Vagina (tissue), 2 donors: ENCODE measurements around the gene SLC38A2. TPM values are rescaled to one million over a fixed set of nuclear protein-coding genes. Genes with fewer than 3 reads are reported as not detected.
A peak's percentile ranks its signal among the peaks of the same experiment; 100 is the strongest.
"Not testable (repeated sequence)": the region's sequence is repeated elsewhere in the genome, so short reads cannot be mapped to it uniquely, and the experiment has no call there.

Experiments used
- DNase-seq, 2 donors: peaks; one replicate each; pipeline ENCODE4 v3.0.0-alpha.2; 2017; ENCODE audit errors: extremely low spot score in 2 of 2
- H3K27ac ChIP-seq: fragments of 200-600 bp; sonication (generic); one replicate; pipeline ENCODE4 v1.5.1; 2019
- H3K27me3 ChIP-seq: fragments of 200-600 bp; sonication (generic); one replicate; pipeline ENCODE4 v1.5.1; 2019
- H3K36me3 ChIP-seq, 2 donors: fragments of 200-600 bp; sonication (generic); one replicate each; pipeline ENCODE4 v1.5.1; 2017 to 2019
- H3K4me1 ChIP-seq: fragments of 200-600 bp; sonication (generic); one replicate; pipeline ENCODE4 v1.5.1; 2019
- H3K4me3 ChIP-seq, 2 donors: fragments of 200-600 bp; sonication (generic); 1 replicate in 1 of 2; 2 replicates in 1 of 2; pipeline ENCODE4 v1.5.1; 2016 to 2019
- H3K9me3 ChIP-seq: fragments of 200-600 bp; sonication (generic); one replicate; pipeline ENCODE4 v1.5.1; 2019
- POLR2A ChIP-seq, 2 donors: fragments of 450-650 bp; IDR thresholded peaks; one replicate each; pipeline ENCODE4 v1.6.1; 2017; ENCODE audit warnings: antibody characterized with exemption in 2 of 2, mild to moderate bottlenecking in 2 of 2, moderate library complexity in 2 of 2
- POLR2AphosphoS5 ChIP-seq, 2 donors: sonication (generic); formaldehyde crosslinking; IDR thresholded peaks; one replicate each; pipeline ENCODE4 v1.9.0; 2017; ENCODE audit warnings: antibody characterized with exemption in 2 of 2, mild to moderate bottlenecking in 2 of 2, low read depth in 1 of 2; ENCODE audit not compliant: insufficient read depth in 1 of 2
- intact Hi-C: fragments of 100-400 bp; cut with DNase I; formaldehyde crosslinking; loops from one replicate; pipeline ENCODE4 v1.15.1; 2023
- total RNA-seq: library from RNA; depleted of rRNA; stranded (reverse); fragments of >200 nt; gene quantifications from one replicate; pipeline ENCODE4 v1.2.3, GENCODE V29; 2016
- TF ChIP-seq, protein P1 (sequence below), 3 experiments: fragments of 450-650 bp in 2 of 3; fragments of 200-600 bp in 1 of 3; sonication (generic) in 1 of 3; IDR thresholded peaks; one replicate each; pipeline ENCODE4 v1.5.1; 2017 to 2019; ENCODE audit warnings: antibody characterized with exemption in 3 of 3, mild to moderate bottlenecking in 2 of 3, moderate library complexity in 2 of 3

Gene SLC38A2
- total RNA-seq, 1 donor from 2014 or later = 352 TPM

DNA sequence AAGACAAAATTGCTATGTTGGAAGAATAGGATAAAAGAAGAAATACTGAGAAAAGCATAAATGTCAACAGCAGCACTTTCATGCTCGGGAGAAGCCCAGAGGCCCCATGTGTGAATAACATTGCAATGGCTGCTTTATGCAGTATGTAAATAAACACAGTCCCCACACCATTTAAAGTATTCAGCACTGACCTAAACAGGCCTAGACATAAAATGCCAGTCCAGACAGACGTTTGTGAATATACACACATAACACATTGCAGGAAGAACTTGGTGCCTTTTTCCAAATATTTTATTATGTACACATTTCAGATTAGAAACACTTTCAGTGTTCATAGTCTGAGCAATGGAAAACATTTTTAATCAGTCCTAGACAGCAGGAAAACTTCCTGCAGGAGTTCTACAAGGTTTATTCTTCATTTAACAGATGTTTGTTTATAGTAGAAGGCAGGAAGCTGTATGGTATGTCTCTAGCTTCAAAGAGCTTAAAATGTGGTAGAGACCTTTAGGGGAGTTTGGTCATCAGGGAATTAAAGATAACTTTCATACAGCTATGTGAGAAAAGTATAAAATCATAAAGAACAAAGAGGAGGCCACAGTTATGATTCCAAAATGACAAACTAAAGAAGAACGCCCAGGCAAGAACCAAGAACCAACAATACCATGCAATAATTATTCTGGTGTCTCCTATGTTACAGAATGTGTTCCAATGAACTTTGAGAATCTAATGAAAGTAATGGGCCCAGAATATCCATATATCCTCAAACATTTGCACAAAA, 30.6 kb upstream of the SLC38A2 start:
- intact Hi-C loops = loop anchor here (5.0 kb wide), 1 partner anchor 679 kb away; no protein-coding TSS in a partner anchor
- no peak overlapping the region for H3K4me3 ChIP-seq
- peak overlapping the region; percentile 37 for H3K27ac ChIP-seq
- TF ChIP-seq POLR2AphosphoS5 (IDR thresholded peaks at IDR 0.05; ENCODE audit: insufficient read depth in 1 of 2, low read depth in 1 of 2) (no peak), POLR2A (IDR thresholded peaks at IDR 0.05) (no peak)
- TF ChIP-seq, protein P1, sequence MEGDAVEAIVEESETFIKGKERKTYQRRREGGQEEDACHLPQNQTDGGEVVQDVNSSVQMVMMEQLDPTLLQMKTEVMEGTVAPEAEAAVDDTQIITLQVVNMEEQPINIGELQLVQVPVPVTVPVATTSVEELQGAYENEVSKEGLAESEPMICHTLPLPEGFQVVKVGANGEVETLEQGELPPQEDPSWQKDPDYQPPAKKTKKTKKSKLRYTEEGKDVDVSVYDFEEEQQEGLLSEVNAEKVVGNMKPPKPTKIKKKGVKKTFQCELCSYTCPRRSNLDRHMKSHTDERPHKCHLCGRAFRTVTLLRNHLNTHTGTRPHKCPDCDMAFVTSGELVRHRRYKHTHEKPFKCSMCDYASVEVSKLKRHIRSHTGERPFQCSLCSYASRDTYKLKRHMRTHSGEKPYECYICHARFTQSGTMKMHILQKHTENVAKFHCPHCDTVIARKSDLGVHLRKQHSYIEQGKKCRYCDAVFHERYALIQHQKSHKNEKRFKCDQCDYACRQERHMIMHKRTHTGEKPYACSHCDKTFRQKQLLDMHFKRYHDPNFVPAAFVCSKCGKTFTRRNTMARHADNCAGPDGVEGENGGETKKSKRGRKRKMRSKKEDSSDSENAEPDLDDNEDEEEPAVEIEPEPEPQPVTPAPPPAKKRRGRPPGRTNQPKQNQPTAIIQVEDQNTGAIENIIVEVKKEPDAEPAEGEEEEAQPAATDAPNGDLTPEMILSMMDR (IDR thresholded peaks at IDR 0.05) = no peak
- no peaks in the 10 kb centered on the region for H3K27me3 ChIP-seq
- H3K36me3 ChIP-seq = no peaks in the 10 kb centered on the region
- no peak for DNase-seq
- H3K4me1 ChIP-seq = peaks cover 47% of the 10 kb centered on the region
- no peaks in the 10 kb centered on the region for H3K9me3 ChIP-seq

DNA sequence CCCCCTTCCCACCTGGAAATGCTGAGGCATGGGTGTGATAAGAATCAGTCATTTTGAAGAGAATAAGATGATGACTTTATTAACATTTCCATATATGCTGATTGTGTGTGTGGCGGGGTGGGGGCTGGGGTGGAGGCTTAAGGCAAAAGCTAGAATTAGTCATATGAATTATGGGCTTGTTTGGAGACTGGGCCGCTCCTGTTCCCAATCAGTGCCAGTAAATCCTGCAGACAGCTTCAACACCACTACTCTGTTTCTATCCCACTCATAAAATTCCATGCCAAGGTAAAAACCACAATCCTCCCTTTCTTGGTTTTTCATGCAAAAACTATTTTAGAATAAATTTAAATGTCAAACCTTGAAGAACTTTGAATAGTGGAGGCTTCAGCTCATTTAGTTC, 29.9 kb upstream of the SLC38A2 start:
- H3K36me3 ChIP-seq = no peaks in the 10 kb centered on the region
- intact Hi-C loops = loop anchor here (5.0 kb wide), 1 partner anchor 680 kb away; no protein-coding TSS in a partner anchor
- H3K4me1 ChIP-seq = peaks cover 47% of the 10 kb centered on the region
- H3K27me3 ChIP-seq = no peaks in the 10 kb centered on the region
- no peak overlapping the region for H3K4me3 ChIP-seq
- TF ChIP-seq POLR2A (IDR thresholded peaks at IDR 0.05) (no peak), POLR2AphosphoS5 (IDR thresholded peaks at IDR 0.05; ENCODE audit: insufficient read depth in 1 of 2, low read depth in 1 of 2) (peak; percentile 26 to 53)
- TF ChIP-seq, protein P1 (IDR thresholded peaks at IDR 0.05) = no peak
- DNase-seq = no peak
- H3K27ac ChIP-seq = peak overlapping the region; percentile 37
- no peaks in the 10 kb centered on the region for H3K9me3 ChIP-seq

DNA sequence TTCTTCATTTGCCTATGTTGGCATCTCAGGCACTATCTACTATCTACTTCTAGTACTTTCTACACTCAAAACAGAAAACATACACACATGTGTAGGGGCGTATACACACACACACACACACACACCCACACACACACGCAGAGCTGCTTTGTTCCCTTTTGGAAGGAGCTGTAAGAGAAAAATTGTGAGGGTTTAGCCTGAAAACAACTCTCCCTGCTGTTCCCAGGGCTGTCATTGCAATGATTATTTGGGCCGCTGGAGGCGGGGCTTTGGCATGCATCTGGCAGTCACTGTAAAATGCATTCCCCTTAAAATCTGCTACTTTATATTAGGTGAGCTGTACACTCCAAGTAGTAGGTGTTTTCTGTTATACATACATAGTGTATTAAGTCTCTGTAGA, 29.1 kb upstream of the SLC38A2 start:
- TF ChIP-seq POLR2A (IDR thresholded peaks at IDR 0.05) (no peak), POLR2AphosphoS5 (IDR thresholded peaks at IDR 0.05; ENCODE audit: insufficient read depth in 1 of 2, low read depth in 1 of 2) (no peak)
- TF ChIP-seq, protein P1 (IDR thresholded peaks at IDR 0.05) = no peak
- Histone ChIP-seq H3K4me3 (no peak overlapping the region), H3K9me3 (no peaks in the 10 kb centered on the region), H3K4me1 (peaks cover 47% of the 10 kb centered on the region), H3K27ac (peak overlapping the region; percentile 37), H3K36me3 (no peaks in the 10 kb centered on the region), H3K27me3 (no peaks in the 10 kb centered on the region)
- intact Hi-C loops = loop anchor here (5.0 kb wide), 1 partner anchor 681 kb away; no protein-coding TSS in a partner anchor
- DNase-seq = no peak

DNA sequence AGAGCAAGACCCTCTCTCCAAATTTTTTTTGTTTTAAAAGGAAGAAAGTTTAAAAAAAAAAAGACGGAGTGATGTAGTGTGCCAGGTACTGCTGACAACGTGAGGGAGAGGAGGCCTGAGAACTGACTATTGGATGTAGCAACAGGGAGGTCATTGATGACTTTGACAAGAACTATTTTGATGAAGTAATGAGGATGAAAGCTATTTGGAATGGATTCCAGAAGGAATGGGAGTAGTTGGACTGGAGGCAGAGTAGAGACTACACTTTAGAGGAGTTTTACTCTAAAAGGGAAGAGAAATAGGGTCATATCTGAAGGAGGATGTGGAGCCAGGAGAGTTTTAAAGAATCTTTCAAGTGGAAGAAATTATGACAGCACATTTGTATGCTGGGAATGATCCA, 27.8 kb upstream of the SLC38A2 start:
- DNase-seq = no peak
- intact Hi-C loops = loop anchor here (5.0 kb wide), 1 partner anchor 682 kb away; no protein-coding TSS in a partner anchor

GRCh38 chr12:46399461-46400248, 27.1 kb upstream of the SLC38A2 start:
- not testable (repeated sequence) for H3K27ac ChIP-seq, H3K27me3 ChIP-seq, DNase-seq, H3K36me3 ChIP-seq, H3K4me3 ChIP-seq, H3K9me3 ChIP-seq
- intact Hi-C loops = loop anchor here (5.0 kb wide), 1 partner anchor 683 kb away; no protein-coding TSS in a partner anchor
- H3K4me1 ChIP-seq = peaks cover 47% of the 10 kb centered on the region

More for the DNA sequence above, 27.8 kb upstream of the SLC38A2 start:
- no peaks in the 10 kb centered on the region for H3K36me3 ChIP-seq
- H3K27me3 ChIP-seq = no peaks in the 10 kb centered on the region
- peak overlapping the region; percentile 37 for H3K27ac ChIP-seq
- no peak overlapping the region for H3K4me3 ChIP-seq
- no peak for TF ChIP-seq POLR2AphosphoS5 (IDR thresholded peaks at IDR 0.05; ENCODE audit: insufficient read depth in 1 of 2, low read depth in 1 of 2)
- no peak for TF ChIP-seq POLR2A (IDR thresholded peaks at IDR 0.05)
- TF ChIP-seq, protein P1 (IDR thresholded peaks at IDR 0.05) = no peak
- H3K4me1 ChIP-seq = peaks cover 47% of the 10 kb centered on the region
- H3K9me3 ChIP-seq = no peaks in the 10 kb centered on the region
